Sigmoid colon (tissue), 7 donors: ENCODE data around the gene GORASP1. TPM values are rescaled to one million over a fixed set of nuclear protein-coding genes. Genes with fewer than 3 reads are reported as not detected.
A peak's percentile ranks its signal among the peaks of the same experiment; 100 is the strongest.

Experiments
- DNase-seq: peaks from one replicate; pipeline ENCODE4 v3.0.0-alpha.2; 2019
- H3K27ac ChIP-seq, 4 donors: fragments of 200-600 bp; sonication (generic); one replicate each; pipeline ENCODE4 v1.5.1; 2016 to 2019; ENCODE audit warnings: mild to moderate bottlenecking in 1 of 4
- H3K27me3 ChIP-seq, 3 donors: fragments of 200-600 bp; sonication (generic); one replicate each; pipeline ENCODE4 v1.5.1; 2019; ENCODE audit warnings: mild to moderate bottlenecking in 1 of 3
- H3K36me3 ChIP-seq, 4 donors: fragments of 200-600 bp; sonication (generic); one replicate each; pipeline ENCODE4 v1.5.1; 2016 to 2019
- H3K4me1 ChIP-seq, 4 donors: fragments of 200-600 bp; sonication (generic); one replicate each; pipeline ENCODE4 v1.5.1; 2017 to 2019
- H3K4me3 ChIP-seq, 4 donors: fragments of 200-600 bp; sonication (generic); one replicate each; pipeline ENCODE4 v1.5.1; 2017 to 2019; ENCODE audit warnings: mild to moderate bottlenecking in 2 of 4, moderate library complexity in 1 of 4
- H3K9me3 ChIP-seq, 4 donors: fragments of 200-600 bp in 3 of 4; sonication (generic) in 3 of 4; one replicate each; pipeline versions ENCODE4 v1.5.1 to v1.6.1; 2013 to 2019
- EP300 ChIP-seq, 4 donors: sonication (generic); formaldehyde crosslinking; IDR thresholded peaks; one replicate each; pipeline ENCODE4 v1.6.1; 2017; ENCODE audit warnings: antibody characterized with exemption in 4 of 4
- POLR2A ChIP-seq, 2 donors: fragments of 450-650 bp; IDR thresholded peaks; one replicate each; pipeline ENCODE4 v1.6.1; 2016; ENCODE audit warnings: antibody characterized with exemption in 2 of 2, mild to moderate bottlenecking in 2 of 2, moderate library complexity in 2 of 2
- POLR2AphosphoS5 ChIP-seq, 4 donors: sonication (generic); formaldehyde crosslinking; IDR thresholded peaks; one replicate each; pipeline ENCODE4 v1.6.1; 2017; ENCODE audit warnings: antibody characterized with exemption in 4 of 4
- WGBS, 2 donors: extraction: QIAGEN DNeasy Blood & Tissue Kit; methylation state at CpG; one replicate each; pipeline ENCODE4 v1.1.7; 2013; 5-methylcytosine and 5-hydroxymethylcytosine counted together
- intact Hi-C: fragments of 100-400 bp; cut with DNase I; formaldehyde crosslinking; loops from one replicate; pipeline ENCODE4 v1.15.1; 2023
- polyA plus RNA-seq, 3 donors: library from polyadenylated mRNA; stranded (reverse); fragments of 200-250 nt; gene quantifications; one replicate each; pipeline ENCODE4 v1.2.3, GENCODE V29; 2013
- total RNA-seq, 4 donors: library from RNA; depleted of rRNA; stranded (reverse); fragments of >200 nt; gene quantifications; one replicate each; pipeline ENCODE4 v1.1.0, GENCODE V29; 2016
- TF ChIP-seq, protein P1 (sequence below), 4 experiments: fragments of 450-650 bp in 3 of 4; fragments of 200-600 bp in 1 of 4; IDR thresholded peaks; one replicate each; pipeline ENCODE4 v1.5.1; 2016 to 2019; ENCODE audit warnings: antibody characterized with exemption in 4 of 4, mild to moderate bottlenecking in 3 of 4, moderate library complexity in 2 of 4
- donor health status: healthy with polysubstance abuse.
- donor health status: Bipolar disorder and iron deficiency.
- donor health status: healthy.

The GORASP1 gene
- total and polyA plus RNA-seq, 7 donors, result 35.4 to 54.5 (median 48.2) TPM

DNA sequence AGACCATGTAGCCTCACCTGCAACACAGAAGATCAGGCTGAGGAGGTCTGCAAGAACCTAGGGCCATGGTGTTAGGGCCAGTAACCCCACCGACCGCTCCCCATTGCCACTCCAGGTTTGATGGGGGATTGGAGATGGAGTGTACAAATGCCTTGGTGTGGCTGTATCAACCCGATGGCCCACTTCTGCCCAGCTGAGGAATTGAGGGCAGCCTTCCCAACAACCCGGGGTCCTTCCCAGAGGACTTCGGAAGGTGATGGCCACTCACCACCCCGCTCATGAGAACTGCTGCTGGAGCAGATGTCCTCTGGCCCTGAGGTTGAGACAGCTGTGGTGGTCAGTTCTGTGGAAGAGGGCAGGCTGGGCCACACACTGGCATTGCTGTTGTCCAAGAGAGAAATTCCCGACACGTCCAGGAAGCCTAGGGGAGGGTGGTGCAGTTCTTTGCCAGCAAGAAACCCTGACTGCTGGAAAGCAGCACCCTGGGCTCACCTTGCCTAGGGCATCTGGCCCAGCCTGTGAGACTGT lies 8.9 kb downstream of the GORASP1 start:
- WGBS, 2 donors, result 93 to 96% methylated on average over 8 of the region's 8 CpGs
- TF ChIP-seq POLR2AphosphoS5 (IDR thresholded peaks at IDR 0.05), result no peak
- TF ChIP-seq, protein P1, sequence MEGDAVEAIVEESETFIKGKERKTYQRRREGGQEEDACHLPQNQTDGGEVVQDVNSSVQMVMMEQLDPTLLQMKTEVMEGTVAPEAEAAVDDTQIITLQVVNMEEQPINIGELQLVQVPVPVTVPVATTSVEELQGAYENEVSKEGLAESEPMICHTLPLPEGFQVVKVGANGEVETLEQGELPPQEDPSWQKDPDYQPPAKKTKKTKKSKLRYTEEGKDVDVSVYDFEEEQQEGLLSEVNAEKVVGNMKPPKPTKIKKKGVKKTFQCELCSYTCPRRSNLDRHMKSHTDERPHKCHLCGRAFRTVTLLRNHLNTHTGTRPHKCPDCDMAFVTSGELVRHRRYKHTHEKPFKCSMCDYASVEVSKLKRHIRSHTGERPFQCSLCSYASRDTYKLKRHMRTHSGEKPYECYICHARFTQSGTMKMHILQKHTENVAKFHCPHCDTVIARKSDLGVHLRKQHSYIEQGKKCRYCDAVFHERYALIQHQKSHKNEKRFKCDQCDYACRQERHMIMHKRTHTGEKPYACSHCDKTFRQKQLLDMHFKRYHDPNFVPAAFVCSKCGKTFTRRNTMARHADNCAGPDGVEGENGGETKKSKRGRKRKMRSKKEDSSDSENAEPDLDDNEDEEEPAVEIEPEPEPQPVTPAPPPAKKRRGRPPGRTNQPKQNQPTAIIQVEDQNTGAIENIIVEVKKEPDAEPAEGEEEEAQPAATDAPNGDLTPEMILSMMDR (IDR thresholded peaks at IDR 0.05), result no peak
- TF ChIP-seq EP300 (IDR thresholded peaks at IDR 0.05), result no peak
- no peak for DNase-seq
- Histone ChIP-seq H3K4me3 (no peak overlapping the region), H3K4me1 (peaks cover 0 to 13% (median 6%) of the 10 kb centered on the region in 4 donors), H3K27me3 (no peaks in the 10 kb centered on the region), H3K9me3 (no peaks in the 10 kb centered on the region), H3K36me3 (peaks cover 5 to 84% (median 45%) of the 10 kb centered on the region in 4 donors), H3K27ac (no peak overlapping the region)
- intact Hi-C loops, result no loop called here

DNA sequence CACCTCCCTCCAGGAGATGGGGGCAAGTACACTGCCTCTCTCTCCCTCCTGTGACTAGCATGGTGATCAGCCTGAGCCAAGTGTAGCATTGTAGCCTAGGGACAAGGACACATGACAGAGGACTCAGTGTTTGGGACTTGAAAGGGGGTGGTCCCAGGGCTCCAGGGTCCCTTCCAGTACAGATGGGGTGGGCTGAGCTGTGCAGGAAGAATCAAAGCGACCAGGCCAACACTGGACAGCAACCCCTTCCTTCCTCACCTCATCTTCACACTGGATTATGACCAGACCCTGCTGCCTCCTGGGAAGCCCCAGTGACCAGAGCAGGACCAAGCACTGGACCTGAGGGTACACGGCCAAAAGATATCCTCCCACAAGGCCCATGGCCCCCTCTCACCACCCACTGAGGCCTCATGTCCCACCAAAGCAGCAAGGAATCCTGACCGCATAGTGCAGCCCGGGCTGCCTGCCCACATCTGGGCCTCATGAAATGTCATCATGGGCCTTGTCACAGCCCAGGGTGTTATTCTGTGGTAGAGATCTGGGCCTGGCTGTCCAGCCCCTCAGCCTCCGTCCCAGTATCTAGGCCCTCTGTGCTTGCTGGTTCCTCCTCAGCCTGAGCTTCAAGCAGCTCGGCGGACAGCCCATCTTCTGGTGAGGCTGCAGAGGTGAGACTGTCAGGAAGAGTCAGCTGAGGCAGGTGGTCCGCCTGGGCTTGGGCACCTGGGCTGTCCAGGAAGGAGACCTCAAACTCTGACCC lies 9.5 kb downstream of the GORASP1 start:
- Histone ChIP-seq H3K27ac (no peak overlapping the region), H3K36me3 (peaks cover 5 to 91% (median 47%) of the 10 kb centered on the region in 4 donors), H3K4me3 (no peak overlapping the region), H3K4me1 (peaks cover 0 to 6% (median 2%) of the 10 kb centered on the region in 4 donors), H3K9me3 (no peaks in the 10 kb centered on the region), H3K27me3 (no peaks in the 10 kb centered on the region)
- intact Hi-C loops, result no loop called here
- no peak for TF ChIP-seq POLR2AphosphoS5 (IDR thresholded peaks at IDR 0.05)
- DNase-seq, result no peak
- 89 to 91% methylated on average over 8 of the region's 8 CpGs for WGBS, 2 donors

DNA sequence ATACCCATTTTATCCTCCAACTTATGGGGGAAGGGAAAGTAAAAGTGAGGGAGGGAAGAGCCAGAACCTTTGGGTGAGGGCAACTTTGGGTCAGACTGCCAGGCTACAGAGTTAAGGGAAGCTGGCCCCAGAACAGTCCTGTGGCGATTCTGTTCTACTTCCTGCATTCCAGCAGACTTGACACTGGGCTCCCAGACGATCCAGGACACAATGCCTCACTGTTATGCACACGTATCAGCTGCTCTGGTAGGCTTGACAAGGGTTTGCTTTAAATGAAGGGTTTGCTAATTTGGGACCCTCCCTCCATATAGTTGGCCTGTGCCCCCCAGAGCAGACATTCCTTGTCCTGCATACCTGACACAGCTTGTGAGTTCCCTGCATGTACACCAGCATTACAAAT lies 10.7 kb downstream of the GORASP1 start:
- Histone ChIP-seq H3K27me3 (no peaks in the 10 kb centered on the region), H3K9me3 (no peaks in the 10 kb centered on the region), H3K4me3 (no peak overlapping the region), H3K36me3 (peaks cover 5 to 91% (median 52%) of the 10 kb centered on the region in 4 donors), H3K4me1 (peaks cover 0 to 5% (median 2%) of the 10 kb centered on the region in 4 donors), H3K27ac (peak overlapping the region in 3 of 4 donors; percentile 2 to 23 (median 15))
- 15 to 59% methylated on average over 3 of the region's 3 CpGs for WGBS, 2 donors
- no peak for DNase-seq
- intact Hi-C loops, result no loop called here
- TF ChIP-seq, protein P1 (IDR thresholded peaks at IDR 0.05), result no peak
- TF ChIP-seq POLR2A (IDR thresholded peaks at IDR 0.05) (no peak), POLR2AphosphoS5 (IDR thresholded peaks at IDR 0.05) (no peak), EP300 (IDR thresholded peaks at IDR 0.05) (no peak)

DNA sequence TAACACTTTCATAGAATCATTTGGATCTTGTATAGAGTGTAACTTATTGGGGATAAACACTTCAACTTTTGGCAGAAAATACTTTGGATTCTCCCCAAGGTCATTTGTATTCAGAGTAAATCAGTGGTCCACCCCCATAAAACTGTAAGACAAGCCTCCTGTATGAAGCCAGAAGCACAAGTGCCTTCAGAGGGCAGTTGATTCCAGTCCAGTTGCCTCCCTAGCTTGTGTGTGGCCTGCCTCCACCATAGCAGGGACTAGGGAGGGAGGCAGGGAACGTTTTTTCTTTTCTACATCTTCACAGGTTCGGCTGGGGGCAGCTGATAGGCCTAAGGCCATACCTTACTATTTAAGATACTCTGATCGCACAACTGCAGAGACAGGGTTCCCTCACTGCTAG lies 11.6 kb downstream of the GORASP1 start:
- Histone ChIP-seq H3K9me3 (no peaks in the 10 kb centered on the region), H3K27ac (peak overlapping the region in 3 of 4 donors; percentile 10 to 41 (median 16)), H3K27me3 (no peaks in the 10 kb centered on the region), H3K4me3 (no peak overlapping the region), H3K36me3 (peaks cover 5 to 100% (median 53%) of the 10 kb centered on the region in 4 donors), H3K4me1 (peaks cover 0 to 4% (median 0%) of the 10 kb centered on the region in 4 donors)
- intact Hi-C loops, result no loop called here
- no peak for DNase-seq
- no peak for TF ChIP-seq POLR2A (IDR thresholded peaks at IDR 0.05)
- TF ChIP-seq POLR2AphosphoS5 (IDR thresholded peaks at IDR 0.05), result no peak
- TF ChIP-seq, protein P1 (IDR thresholded peaks at IDR 0.05), result no peak
- no peak for TF ChIP-seq EP300 (IDR thresholded peaks at IDR 0.05)
- 78 to 82% methylated on average over 3 of the region's 3 CpGs for WGBS, 2 donors

DNA sequence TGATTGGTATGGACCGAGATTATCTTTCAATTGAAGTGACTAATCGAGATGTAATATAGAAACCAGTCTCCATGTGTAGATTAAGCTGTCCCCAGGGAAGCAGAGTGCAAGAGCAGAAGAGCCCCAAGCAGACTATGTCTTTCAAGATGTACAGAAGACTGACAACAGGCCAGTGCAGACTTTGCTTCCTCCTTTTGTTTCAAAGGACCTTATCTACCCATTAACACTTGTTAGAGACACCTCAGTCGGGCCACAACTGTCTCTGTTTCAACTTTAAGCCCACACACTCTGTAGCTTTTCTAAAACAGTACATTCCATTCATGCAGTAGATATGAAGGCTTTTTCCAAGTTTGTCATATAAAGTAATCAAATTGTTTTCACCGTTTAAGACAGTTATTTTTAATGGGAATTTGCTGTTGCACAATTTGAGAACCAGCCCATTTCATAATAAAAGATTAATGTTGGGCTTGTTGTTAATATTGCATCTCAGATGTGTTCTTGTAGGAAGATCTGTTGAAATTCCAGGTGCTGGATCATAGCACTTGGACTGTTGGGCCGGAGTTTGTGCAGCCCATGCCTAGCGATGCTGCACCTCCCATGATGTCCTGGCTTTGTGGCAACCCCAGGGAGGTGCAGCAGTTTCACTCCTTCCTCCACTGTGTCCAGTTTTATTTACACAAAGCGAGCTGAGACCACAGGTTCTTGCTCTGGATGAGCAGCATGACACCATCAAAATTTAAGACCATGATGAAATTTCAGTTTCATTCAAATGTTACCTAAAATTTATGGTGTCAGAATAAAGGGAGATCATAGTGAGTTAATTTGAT lies 12.4 kb downstream of the GORASP1 start:
- peak overlapping the region in 1 of 4 donors; percentile 24 for H3K27ac ChIP-seq
- no peaks in the 10 kb centered on the region for H3K9me3 ChIP-seq
- H3K27me3 ChIP-seq, result no peaks in the 10 kb centered on the region
- WGBS, 2 donors, result 84 to 88% methylated on average over 7 of the region's 7 CpGs
- DNase-seq, result no peak
- TF ChIP-seq, protein P1 (IDR thresholded peaks at IDR 0.05), result no peak
- TF ChIP-seq POLR2AphosphoS5 (IDR thresholded peaks at IDR 0.05) (no peak), POLR2A (IDR thresholded peaks at IDR 0.05) (no peak), EP300 (IDR thresholded peaks at IDR 0.05) (no peak)
- peaks cover 5 to 100% (median 50%) of the 10 kb centered on the region in 4 donors for H3K36me3 ChIP-seq
- no peak overlapping the region for H3K4me3 ChIP-seq
- intact Hi-C loops, result no loop called here
- H3K4me1 ChIP-seq, result peaks cover 0 to 4% (median 0%) of the 10 kb centered on the region in 4 donors
